Measurements from ENCODE around the gene NEK5.

NEK5 gene

DNA sequence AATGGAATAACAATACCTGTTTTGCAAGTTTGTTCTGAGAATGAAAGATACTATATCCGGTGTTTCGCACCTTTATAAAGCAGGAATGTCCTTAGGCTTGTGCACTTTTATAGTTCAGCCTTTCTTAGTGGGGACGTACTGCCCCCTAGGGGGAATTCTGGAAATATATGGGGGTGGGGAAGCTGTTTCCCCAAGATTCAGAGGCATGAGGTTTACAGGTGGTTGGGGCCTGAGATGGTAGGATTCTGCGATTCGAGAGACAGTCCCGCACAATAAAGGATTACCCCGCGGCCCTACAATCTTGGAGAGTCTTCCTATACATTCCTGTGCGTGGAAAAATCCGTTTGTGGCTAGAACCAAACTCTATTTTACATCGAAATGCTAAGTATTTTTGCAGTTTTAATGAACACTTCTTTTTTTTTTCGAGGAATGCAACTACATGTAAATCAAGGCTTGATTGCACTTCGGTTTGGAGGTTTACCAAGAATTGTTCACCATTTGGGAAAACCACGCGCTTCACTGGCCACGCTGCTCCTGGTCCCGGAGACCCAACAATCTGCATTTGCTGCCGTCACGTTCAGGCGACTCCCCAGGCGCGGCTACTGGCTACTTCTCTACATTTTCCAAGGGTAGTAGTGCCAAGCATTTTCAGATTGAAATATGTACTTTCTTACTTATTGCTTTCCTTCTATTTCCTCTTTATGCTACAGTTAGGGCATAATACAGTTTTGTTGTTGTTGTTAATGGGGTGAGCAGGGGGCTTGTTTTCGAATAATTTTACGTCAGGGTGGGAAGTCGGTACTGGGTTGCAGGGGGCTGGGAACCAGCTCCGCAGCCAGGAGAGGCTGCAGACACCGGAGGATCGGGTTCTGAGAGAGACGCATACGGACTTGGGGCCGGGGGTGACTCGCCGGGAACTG, 830 bp downstream of the NEK5 start:
- Histone ChIP-seq H3K9ac (peak overlapping the region in 10 of 11 experiments; percentile 35 to 66 (median 57); a peak in 17 of 22 replicates), H3K4me2 (peak overlapping the region; percentile 92 to 99 (median 98)), H3K27me3 (peaks cover 6 to 27% (median 23%) of the 10 kb centered on the region in 11 experiments; a peak in 21 of 22 replicates), H3K9me3 (replicated peaks in 1 of 11) (no peaks in the 10 kb centered on the region), H3K4me3 (peak overlapping the region; percentile 59 to 75 (median 68)), H3K4me1 (peaks cover 0 to 16% (median 10%) of the 10 kb centered on the region in 10 experiments; a peak in 15 of 20 replicates), H3K36me3 (peaks cover 0 to 23% (median 0%) of the 10 kb centered on the region in 11 experiments; a peak in 5 of 22 replicates), H4K20me1 (0 out of 22 replicates have a peak, but pooled peaks cover 0 to 7% (median 0%) of the 10 kb centered on the region in 11 experiments), H3K27ac (peak overlapping the region in 1 of 11 experiments; percentile 28; a peak in 1 of 22 replicates)
- no peak for TF ChIP-seq Cebpa-rat (IDR thresholded peaks at IDR 0.05)

DNA sequence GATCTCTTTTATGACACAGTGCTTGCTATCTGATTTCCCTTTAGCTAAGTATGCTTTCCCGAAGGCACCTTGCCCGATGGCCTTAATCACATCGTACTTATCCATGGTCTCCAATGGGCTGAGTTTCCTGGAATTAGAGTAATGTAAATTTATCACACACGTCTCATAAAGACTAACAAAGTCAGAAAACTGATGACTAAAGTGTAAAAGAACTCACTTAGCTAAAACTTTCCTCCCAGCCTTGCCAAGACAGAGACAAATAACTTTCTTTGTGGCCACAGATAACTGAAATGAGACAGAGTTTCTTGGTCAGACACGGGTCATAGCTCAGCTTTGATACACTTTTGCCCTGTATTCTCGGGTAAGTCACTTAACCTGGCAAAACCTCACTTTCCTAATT, 1.5 kb downstream of the NEK5 start:
- H3K27ac ChIP-seq = no peak overlapping the region
- H3K4me2 ChIP-seq = peak overlapping the region in 2 of 11 experiments; percentile 94 to 99; a peak in 8 of 22 replicates
- no peak overlapping the region; a peak in 1 of 20 replicates for H3K4me3 ChIP-seq
- no peak for TF ChIP-seq Cebpa-rat (IDR thresholded peaks at IDR 0.05)
- H3K36me3 ChIP-seq = peaks cover 0 to 16% (median 0%) of the 10 kb centered on the region in 11 experiments; a peak in 5 of 22 replicates
- H3K9me3 ChIP-seq (replicated peaks in 1 of 11) = no peaks in the 10 kb centered on the region
- peaks cover 0 to 16% (median 10%) of the 10 kb centered on the region in 10 experiments; a peak in 15 of 20 replicates for H3K4me1 ChIP-seq
- peaks cover 6 to 27% (median 23%) of the 10 kb centered on the region in 11 experiments; a peak in 21 of 22 replicates for H3K27me3 ChIP-seq
- 0 out of 22 replicates have a peak, but pooled peaks cover 0 to 7% (median 0%) of the 10 kb centered on the region in 11 experiments for H4K20me1 ChIP-seq
- H3K9ac ChIP-seq = no peak overlapping the region

DNA sequence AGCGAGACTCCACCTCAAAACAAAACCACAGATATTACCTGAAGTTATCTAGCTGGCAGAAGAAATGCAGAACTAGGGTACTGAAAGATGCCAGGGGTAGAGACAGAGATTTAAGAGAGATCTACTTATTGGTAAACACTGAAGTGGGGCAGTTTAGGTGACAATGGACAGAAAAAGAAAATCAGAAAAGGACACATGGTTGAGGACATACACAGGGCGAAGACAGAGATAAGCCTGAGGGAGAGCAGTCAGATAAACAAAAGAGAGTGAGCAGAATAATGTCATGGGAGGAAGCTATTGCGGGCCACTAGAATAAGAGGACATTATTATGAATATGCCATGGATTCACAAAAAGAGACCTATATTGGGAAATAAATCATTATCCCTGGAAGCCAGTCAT, 3.3 kb downstream of the NEK5 start:
- Histone ChIP-seq H3K4me3 (no peak overlapping the region), H3K4me2 (no peak overlapping the region), H3K27me3 (peaks cover 6 to 27% (median 23%) of the 10 kb centered on the region in 11 experiments; a peak in 21 of 22 replicates), H4K20me1 (0 out of 22 replicates have a peak, but pooled peaks cover 0 to 7% (median 0%) of the 10 kb centered on the region in 11 experiments), H3K9ac (no peak overlapping the region), H3K9me3 (replicated peaks in 1 of 11) (no peaks in the 10 kb centered on the region), H3K27ac (no peak overlapping the region), H3K4me1 (peaks cover 0 to 16% (median 10%) of the 10 kb centered on the region in 10 experiments; a peak in 15 of 20 replicates), H3K36me3 (no peaks in the 10 kb centered on the region)
- TF ChIP-seq Cebpa-rat (IDR thresholded peaks at IDR 0.05) = no peak

DNA sequence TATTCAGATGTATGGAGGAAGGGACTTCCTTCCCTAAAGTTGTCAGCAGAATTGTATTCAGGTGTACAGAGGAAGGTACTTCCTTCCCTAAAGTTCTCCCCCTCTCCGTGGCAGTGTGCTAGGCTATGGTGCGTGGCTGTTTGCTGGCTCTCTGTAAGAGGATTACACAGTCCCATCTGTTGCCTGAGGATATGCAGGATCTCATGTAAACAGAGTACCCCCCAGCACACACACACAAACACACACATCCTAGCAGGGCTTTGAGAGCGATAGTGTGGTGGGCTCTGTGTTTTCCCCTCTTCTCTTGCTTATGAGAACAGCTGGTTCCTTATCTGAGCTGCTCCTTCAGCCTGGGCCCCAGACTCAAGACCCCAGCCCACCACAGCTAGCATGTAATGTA, 10.3 kb downstream of the NEK5 start:
- Histone ChIP-seq H3K9me3 (replicated peaks in 1 of 11) (no peaks in the 10 kb centered on the region), H3K27me3 (no peaks in the 10 kb centered on the region), H3K4me2 (no peak overlapping the region), H4K20me1 (no peaks in the 10 kb centered on the region), H3K4me1 (no peaks in the 10 kb centered on the region), H3K9ac (no peak overlapping the region), H3K4me3 (no peak overlapping the region), H3K27ac (no peak overlapping the region), H3K36me3 (no peaks in the 10 kb centered on the region)
- TF ChIP-seq Cebpa-rat (IDR thresholded peaks at IDR 0.05) = no peak

DNA sequence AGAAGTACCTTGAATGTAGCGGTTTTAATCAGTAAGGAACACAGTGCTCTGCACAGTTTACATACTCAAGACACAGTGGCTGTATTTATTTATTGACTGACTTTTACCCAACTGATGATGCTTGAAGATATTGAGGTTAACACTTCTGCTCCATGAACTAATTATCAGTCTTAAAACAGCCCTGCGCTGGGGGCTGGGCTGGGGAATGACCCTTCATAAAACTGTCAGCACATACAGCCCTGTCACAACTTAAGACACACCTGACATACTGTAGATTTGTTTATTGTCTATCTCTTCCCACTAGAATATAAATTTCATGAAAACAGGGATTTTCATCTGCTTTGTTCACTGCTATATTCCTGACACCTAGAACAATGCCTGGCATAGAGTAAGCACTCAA, 10.8 kb downstream of the NEK5 start:
- Histone ChIP-seq H3K36me3 (no peaks in the 10 kb centered on the region), H3K4me2 (no peak overlapping the region), H4K20me1 (no peaks in the 10 kb centered on the region), H3K27me3 (no peaks in the 10 kb centered on the region), H3K27ac (no peak overlapping the region), H3K4me1 (no peaks in the 10 kb centered on the region), H3K9me3 (replicated peaks in 1 of 11) (no peaks in the 10 kb centered on the region), H3K9ac (no peak overlapping the region), H3K4me3 (no peak overlapping the region)
- TF ChIP-seq Cebpa-rat (IDR thresholded peaks at IDR 0.05) = no peak

DNA sequence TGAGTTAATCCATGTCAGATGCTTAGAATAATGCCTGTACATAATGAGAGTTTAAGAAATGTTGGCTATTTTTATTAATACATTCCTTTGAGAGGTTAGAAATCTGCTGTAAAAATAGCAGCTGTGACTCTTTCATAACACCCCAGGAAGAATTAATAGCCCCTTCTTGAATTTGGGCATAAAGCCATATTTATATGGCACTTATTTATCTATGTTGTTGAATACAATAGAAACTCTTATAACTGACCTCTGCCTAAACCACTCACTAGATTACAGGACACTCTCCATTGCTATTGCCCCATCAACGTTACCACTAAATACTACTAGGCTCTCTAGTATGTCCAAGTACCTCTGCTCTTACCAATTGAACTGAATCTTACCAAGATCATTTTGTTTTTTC, 16.3 kb downstream of the NEK5 start:
- no peaks in the 10 kb centered on the region for H3K9me3 ChIP-seq (replicated peaks in 1 of 11)
- H3K27me3 ChIP-seq = no peaks in the 10 kb centered on the region
- no peak overlapping the region for H3K4me2 ChIP-seq
- no peak overlapping the region for H3K27ac ChIP-seq
- H4K20me1 ChIP-seq = no peaks in the 10 kb centered on the region
- TF ChIP-seq Cebpa-rat (IDR thresholded peaks at IDR 0.05) = no peak
- H3K4me3 ChIP-seq = no peak overlapping the region
- H3K9ac ChIP-seq = no peak overlapping the region
- no peaks in the 10 kb centered on the region for H3K36me3 ChIP-seq
- no peaks in the 10 kb centered on the region for H3K4me1 ChIP-seq

DNA sequence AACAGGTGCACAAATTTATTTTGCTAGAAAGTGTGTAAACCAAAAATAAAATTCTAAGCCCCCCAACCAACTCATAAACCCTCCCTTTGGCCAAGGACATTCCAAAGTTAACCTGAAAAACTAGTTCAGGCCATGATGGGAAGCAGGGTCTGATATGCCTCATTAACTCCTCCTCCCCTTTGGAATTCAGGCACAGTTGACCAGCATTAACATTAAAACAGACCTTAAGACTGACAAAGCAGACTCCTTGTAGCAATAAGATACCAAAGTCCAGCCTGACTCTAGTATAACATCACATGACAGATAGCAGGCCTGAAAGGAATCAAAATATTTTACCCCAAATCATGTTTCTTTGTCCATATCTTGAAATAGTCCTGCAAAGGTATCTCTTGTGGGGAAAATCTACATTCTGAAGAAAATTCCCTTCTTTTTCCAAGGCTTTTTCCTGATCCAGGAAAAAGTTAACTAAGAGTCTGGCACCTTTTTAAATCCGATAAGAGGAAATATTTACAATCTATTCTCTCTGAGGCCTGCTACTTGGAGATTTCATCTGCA, 19.7 kb downstream of the NEK5 start:
- Histone ChIP-seq H3K27me3 (no peaks in the 10 kb centered on the region), H4K20me1 (no peaks in the 10 kb centered on the region), H3K9me3 (replicated peaks in 1 of 11) (no peaks in the 10 kb centered on the region), H3K4me2 (no peak overlapping the region), H3K27ac (no peak overlapping the region), H3K4me1 (no peaks in the 10 kb centered on the region), H3K9ac (no peak overlapping the region), H3K36me3 (no peaks in the 10 kb centered on the region), H3K4me3 (no peak overlapping the region)
- no peak for TF ChIP-seq Cebpa-rat (IDR thresholded peaks at IDR 0.05)

DNA sequence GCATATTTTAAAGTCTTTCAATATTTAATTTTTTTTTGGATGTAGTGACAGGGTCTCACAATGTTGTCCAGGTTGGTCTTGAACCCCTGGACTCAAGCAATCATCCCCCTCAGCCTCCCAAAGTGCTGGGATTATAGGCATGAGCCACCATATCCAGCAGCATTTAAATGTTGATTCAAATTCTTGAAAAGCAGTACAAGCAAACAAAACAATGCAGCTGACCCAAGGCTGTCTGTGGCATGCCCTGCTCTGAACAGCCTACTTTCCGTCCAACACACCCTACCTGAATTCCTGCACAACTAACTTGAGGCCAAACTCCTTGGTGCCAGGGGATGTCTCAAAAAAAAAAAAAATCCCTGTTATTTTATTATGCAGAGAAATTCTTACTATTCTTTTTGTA, 23.0 kb downstream of the NEK5 start:
- no peaks in the 10 kb centered on the region for H3K36me3 ChIP-seq
- H3K4me3 ChIP-seq = no peak overlapping the region

DNA sequence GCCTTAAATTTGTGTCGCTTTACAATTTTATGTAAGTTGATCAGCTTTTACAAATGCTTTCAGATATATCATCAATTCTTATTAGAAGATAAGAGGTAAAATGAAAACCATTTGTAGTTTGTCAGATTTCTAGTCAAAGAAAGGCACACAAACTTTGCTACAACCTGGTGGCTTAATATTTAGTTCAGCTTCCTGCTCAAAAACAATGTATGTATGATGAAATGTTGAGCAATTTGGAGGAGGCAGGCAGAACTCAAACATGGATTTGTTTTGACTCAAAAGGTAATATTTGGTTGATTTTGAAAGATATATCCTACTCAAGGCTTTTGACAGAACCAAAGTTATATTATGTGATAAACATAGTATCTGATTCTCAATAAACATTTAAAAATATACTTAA, 24.2 kb downstream of the NEK5 start:
- no peaks in the 10 kb centered on the region for H3K36me3 ChIP-seq
- H3K27ac ChIP-seq = no peak overlapping the region
- H3K4me3 ChIP-seq = no peak overlapping the region
- H3K4me2 ChIP-seq = no peak overlapping the region
- H3K9me3 ChIP-seq (replicated peaks in 1 of 11) = no peaks in the 10 kb centered on the region
- no peaks in the 10 kb centered on the region for H3K27me3 ChIP-seq
- no peak for TF ChIP-seq Cebpa-rat (IDR thresholded peaks at IDR 0.05)
- no peaks in the 10 kb centered on the region for H4K20me1 ChIP-seq
- no peak overlapping the region for H3K9ac ChIP-seq
- no peaks in the 10 kb centered on the region for H3K4me1 ChIP-seq

More for the DNA sequence above, 23.0 kb downstream of the NEK5 start:
- no peaks in the 10 kb centered on the region for H3K9me3 ChIP-seq (replicated peaks in 1 of 11)
- TF ChIP-seq Cebpa-rat (IDR thresholded peaks at IDR 0.05) = no peak
- H3K4me1 ChIP-seq = no peaks in the 10 kb centered on the region
- H3K27ac ChIP-seq = no peak overlapping the region
- no peaks in the 10 kb centered on the region for H4K20me1 ChIP-seq
- no peak overlapping the region for H3K9ac ChIP-seq
- H3K27me3 ChIP-seq = no peaks in the 10 kb centered on the region
- no peak overlapping the region for H3K4me2 ChIP-seq

Data from BLaER1 treated with 17β-estradiol and CSF1 and Interleukin-3, amounts not matched to agents 10 nM and 100 nM (cell line).